Cardiac fibroblast (primary cell): Measurements from ENCODE around the gene MAP3K1.

Experiments used
- DNase-seq, 2 donors: peaks; one replicate each; pipeline versions ENCODE4 v3.0.0 to v3.0.0-alpha.2; 2010; ENCODE audit warnings: low read depth in 2 of 2
- H3K4me3 ChIP-seq, 2 donors: replicated peaks in 1 of 2; 1 replicate in 1 of 2; 2 replicates in 1 of 2; pipeline ENCODE4 v1.5.1; 2011; ENCODE audit warnings: low read depth in 2 of 2, low read length in 2 of 2, mild to moderate bottlenecking in 2 of 2, moderate library complexity in 1 of 2
- CTCF ChIP-seq: IDR thresholded peaks from one replicate; pipeline ENCODE4 v1.5.1; 2011; ENCODE audit warnings: low read depth, mild to moderate bottlenecking, low read length, inconsistent platforms

MAP3K1 gene

GRCh38 chr5:56917534-56917933, 102.2 kb downstream of the MAP3K1 start:
- no peak for TF ChIP-seq CTCF
- no peak for DNase-seq
- no peak overlapping the region for H3K4me3 ChIP-seq

GRCh38 chr5:56918054-56918453, 102.7 kb downstream of the MAP3K1 start:
- no peak for DNase-seq
- H3K4me3 ChIP-seq, result no peak overlapping the region
- no peak for TF ChIP-seq CTCF

- no peak for DNase-seq
These were observed 104.8 kb downstream of the MAP3K1 start for GRCh38 chr5:56919942-56920662.

GRCh38 chr5:56922922-56923321, 107.6 kb downstream of the MAP3K1 start:
- no peak for TF ChIP-seq CTCF
- no peak for DNase-seq
- H3K4me3 ChIP-seq, result no peak overlapping the region

More at GRCh38 chr5:56919942-56920662, 104.8 kb downstream of the MAP3K1 start:
- H3K4me3 ChIP-seq, result no peak overlapping the region
- TF ChIP-seq CTCF, result no peak

- TF ChIP-seq CTCF, result no peak
These were observed 119.0 kb downstream of the MAP3K1 start for GRCh38 chr5:56934325-56934724.

GRCh38 chr5:56938858-56939257, 123.5 kb downstream of the MAP3K1 start:
- no peak for DNase-seq

More at GRCh38 chr5:56934325-56934724, 119.0 kb downstream of the MAP3K1 start:
- no peak overlapping the region for H3K4me3 ChIP-seq
- DNase-seq, result no peak

More at GRCh38 chr5:56938858-56939257, 123.5 kb downstream of the MAP3K1 start:
- H3K4me3 ChIP-seq, result no peak overlapping the region
- TF ChIP-seq CTCF, result no peak
